Neural crest cell (in vitro differentiated cells): ENCODE data around the gene DNPEP. TPM values are rescaled to one million over a fixed set of nuclear protein-coding genes. Genes with fewer than 3 reads are reported as not detected.

Experiments used
- DNase-seq: peaks from one replicate; pipeline ENCODE4 v3.0.0; 2021; ENCODE audit warnings: low read depth, mixed read lengths, low spot score
- H3K27ac Mint-ChIP-seq: one replicate; pipeline ENCODE4 v1.8.0; 2021; ENCODE audit warnings: mild to moderate bottlenecking, mixed read lengths; ENCODE audit not compliant: unreplicated experiment
- H3K27me3 Mint-ChIP-seq: 2 replicates; pipeline ENCODE4 v1.8.0; 2021; ENCODE audit warnings: low read depth, mild to moderate bottlenecking, mixed read lengths
- H3K36me3 Mint-ChIP-seq: 2 replicates; pipeline ENCODE4 v1.8.0; 2021; ENCODE audit warnings: low read depth, mild to moderate bottlenecking, mixed read lengths
- H3K4me1 Mint-ChIP-seq: 2 replicates; pipeline ENCODE4 v1.8.0; 2021; ENCODE audit warnings: mixed read lengths
- H3K4me3 Mint-ChIP-seq: one replicate; pipeline ENCODE4 v1.8.0; 2021; ENCODE audit warnings: mild to moderate bottlenecking, mixed read lengths
- H3K9me3 Mint-ChIP-seq: 2 replicates; pipeline ENCODE4 v1.8.0; 2021; ENCODE audit warnings: mixed read lengths
- total RNA-seq: library from RNA; stranded (reverse); gene quantifications from 2 replicates; pipeline ENCODE4 v1.2.1, GENCODE V29; 2021
- TF ChIP-seq, protein P1 (sequence below): fragments of 200-600 bp; sonication (generic); conservative IDR thresholded peaks from 2 replicates; pipeline ENCODE4 v1.5.0; 2021; ENCODE audit warnings: antibody characterized with exemption, mild to moderate bottlenecking

Gene DNPEP
- total RNA-seq, 1 donor from 2014 or later: 36.9 TPM

DNA sequence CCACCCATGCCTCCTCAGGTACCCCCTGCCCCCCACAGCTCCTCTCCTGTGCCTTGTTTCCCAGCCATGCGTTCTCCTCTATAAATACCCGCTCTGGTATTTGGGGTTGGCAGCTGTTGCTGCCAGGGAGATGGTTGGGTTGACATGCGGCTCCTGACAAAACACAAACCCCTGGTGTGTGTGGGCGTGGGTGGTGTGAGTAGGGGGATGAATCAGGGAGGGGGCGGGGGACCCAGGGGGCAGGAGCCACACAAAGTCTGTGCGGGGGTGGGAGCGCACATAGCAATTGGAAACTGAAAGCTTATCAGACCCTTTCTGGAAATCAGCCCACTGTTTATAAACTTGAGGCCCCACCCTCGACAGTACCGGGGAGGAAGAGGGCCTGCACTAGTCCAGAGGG lies 29.7 kb upstream of the DNPEP start:
- Mint-ChIP-seq H3K4me1 (peaks cover 19% of the 10 kb centered on the region), H3K36me3 (no peaks in the 10 kb centered on the region), H3K9me3 (no peaks in the 10 kb centered on the region), H3K4me3 (no peak overlapping the region), H3K27me3 (peaks cover 10% of the 10 kb centered on the region), H3K27ac (no peak overlapping the region)
- TF ChIP-seq, protein P1, sequence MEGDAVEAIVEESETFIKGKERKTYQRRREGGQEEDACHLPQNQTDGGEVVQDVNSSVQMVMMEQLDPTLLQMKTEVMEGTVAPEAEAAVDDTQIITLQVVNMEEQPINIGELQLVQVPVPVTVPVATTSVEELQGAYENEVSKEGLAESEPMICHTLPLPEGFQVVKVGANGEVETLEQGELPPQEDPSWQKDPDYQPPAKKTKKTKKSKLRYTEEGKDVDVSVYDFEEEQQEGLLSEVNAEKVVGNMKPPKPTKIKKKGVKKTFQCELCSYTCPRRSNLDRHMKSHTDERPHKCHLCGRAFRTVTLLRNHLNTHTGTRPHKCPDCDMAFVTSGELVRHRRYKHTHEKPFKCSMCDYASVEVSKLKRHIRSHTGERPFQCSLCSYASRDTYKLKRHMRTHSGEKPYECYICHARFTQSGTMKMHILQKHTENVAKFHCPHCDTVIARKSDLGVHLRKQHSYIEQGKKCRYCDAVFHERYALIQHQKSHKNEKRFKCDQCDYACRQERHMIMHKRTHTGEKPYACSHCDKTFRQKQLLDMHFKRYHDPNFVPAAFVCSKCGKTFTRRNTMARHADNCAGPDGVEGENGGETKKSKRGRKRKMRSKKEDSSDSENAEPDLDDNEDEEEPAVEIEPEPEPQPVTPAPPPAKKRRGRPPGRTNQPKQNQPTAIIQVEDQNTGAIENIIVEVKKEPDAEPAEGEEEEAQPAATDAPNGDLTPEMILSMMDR: no peak
- DNase-seq: no peak

- DNase-seq: no peak
- Mint-ChIP-seq H3K4me1 (peaks cover 19% of the 10 kb centered on the region), H3K27ac (no peak overlapping the region), H3K9me3 (no peaks in the 10 kb centered on the region), H3K36me3 (no peaks in the 10 kb centered on the region), H3K4me3 (no peak overlapping the region), H3K27me3 (peaks cover 10% of the 10 kb centered on the region)
- TF ChIP-seq, protein P1: no peak
These were observed 29.2 kb upstream of the DNPEP start for GRCh38 chr2:219416938-219417337.

DNA sequence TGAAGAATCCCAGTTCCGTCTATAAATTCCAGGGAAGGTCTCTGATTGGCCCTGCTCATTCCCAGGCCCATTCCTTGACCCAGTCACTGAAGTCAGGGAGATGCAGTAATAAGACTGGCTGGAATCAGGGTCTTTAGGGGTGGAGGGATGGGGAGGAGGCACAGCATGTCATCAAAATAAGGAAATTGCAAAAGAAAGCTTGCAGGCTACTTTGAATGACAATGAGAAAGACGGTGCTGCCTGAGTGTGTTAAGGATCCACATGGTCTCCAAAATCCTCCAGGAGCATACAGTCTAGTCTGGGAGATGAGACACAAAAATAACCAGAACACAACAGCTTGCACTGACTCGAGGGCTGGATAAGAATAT lies 28.5 kb upstream of the DNPEP start:
- Mint-ChIP-seq H3K9me3 (no peaks in the 10 kb centered on the region), H3K27ac (no peak overlapping the region), H3K4me1 (peaks cover 19% of the 10 kb centered on the region), H3K27me3 (peaks cover 10% of the 10 kb centered on the region), H3K36me3 (no peaks in the 10 kb centered on the region), H3K4me3 (no peak overlapping the region)
- DNase-seq: no peak
- TF ChIP-seq, protein P1: no peak

- DNase-seq: no peak
- H3K27me3 Mint-ChIP-seq: peaks cover 10% of the 10 kb centered on the region
- TF ChIP-seq, protein P1: no peak
- no peaks in the 10 kb centered on the region for H3K36me3 Mint-ChIP-seq
- H3K9me3 Mint-ChIP-seq: no peaks in the 10 kb centered on the region
- H3K27ac Mint-ChIP-seq: no peak overlapping the region
- no peak overlapping the region for H3K4me3 Mint-ChIP-seq
- peaks cover 19% of the 10 kb centered on the region for H3K4me1 Mint-ChIP-seq
These were observed 28.0 kb upstream of the DNPEP start for GRCh38 chr2:219415580-219416234.

- Mint-ChIP-seq H3K9me3 (no peaks in the 10 kb centered on the region), H3K36me3 (no peaks in the 10 kb centered on the region), H3K4me1 (peaks cover 15% of the 10 kb centered on the region), H3K27ac (no peak overlapping the region), H3K27me3 (peaks cover 10% of the 10 kb centered on the region), H3K4me3 (no peak overlapping the region)
- TF ChIP-seq, protein P1: no peak
- no peak for DNase-seq
These were observed 27.1 kb upstream of the DNPEP start for GRCh38 chr2:219414857-219415256.
